ENCODE measurements around the gene SYT2. TPM values are rescaled to one million over a fixed set of nuclear protein-coding genes. Genes with fewer than 3 reads are reported as not detected.

The SYT2 gene
- total RNA-seq, 1 experiment from 2014 or later: not detected

DNA sequence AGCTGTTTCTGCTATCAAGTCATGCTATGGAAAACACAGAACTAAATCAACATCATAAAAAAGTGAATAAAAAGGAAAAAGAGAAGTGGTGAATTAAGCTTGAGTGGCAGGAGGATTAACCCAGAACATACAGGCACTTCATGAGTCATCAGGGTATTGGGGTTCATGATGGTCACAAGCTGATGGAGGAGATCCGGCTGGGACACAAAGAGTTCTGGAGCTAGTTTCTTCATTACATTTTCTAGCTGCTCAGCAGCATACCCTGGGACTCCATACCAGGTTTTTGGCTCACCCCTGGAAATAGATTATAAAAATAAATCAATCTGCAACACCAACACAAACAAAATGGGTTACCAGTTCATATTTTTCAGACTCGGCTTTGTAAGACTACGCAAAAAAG lies 42.5 kb upstream of the SYT2 start:
- Histone ChIP-seq H3K27me3 (ENCODE audit: insufficient read depth, low read length) (no peaks in the 10 kb centered on the region), H3K9me3 (ENCODE audit: control insufficient read depth in 1 of 2, insufficient read depth in 1 of 2, low read depth in 1 of 2, low read length in 2 of 2) (no peaks in the 10 kb centered on the region), H4K20me1 (ENCODE audit: insufficient read depth) (no peaks in the 10 kb centered on the region), H2AFZ (ENCODE audit: low read depth, low read length, poor library complexity, severe bottlenecking) (no peak overlapping the region), H3K27ac (ENCODE audit: low read depth, low read length) (no peak overlapping the region), H3K36me3 (ENCODE audit: control insufficient read depth in 1 of 2, insufficient read depth in 2 of 2, low read length in 2 of 2) (peaks cover 12 to 44% of the 10 kb centered on the region in 2 experiments; a peak in 3 of 4 replicates), H3K9me2 (ENCODE audit: insufficient read depth) (no peaks in the 10 kb centered on the region), H3K4me3 (replicated peaks in 1 of 2; ENCODE audit: low read depth in 1 of 2, low read length in 2 of 2) (no peak overlapping the region), H3K4me2 (ENCODE audit: low read length) (no peak overlapping the region), H3K4me1 (ENCODE audit: control insufficient read depth in 1 of 2, insufficient read depth in 2 of 2, low read length in 2 of 2) (no peaks in the 10 kb centered on the region), H3K9ac (ENCODE audit: low read length) (no peak overlapping the region), H3K79me2 (ENCODE audit: insufficient read depth, low read length) (no peaks in the 10 kb centered on the region)
- RAD21 ChIA-PET (ENCODE audit: low non-redundant PET in 1 of 2, low total read pairs in 2 of 2, uncharacterized antibody in 2 of 2, unreplicated experiment in 2 of 2): no interaction called here
- BruUV-seq (replicated peaks): no TSS peak
- no peak for TF ChIP-seq POLR2AphosphoS5 (IDR thresholded peaks at IDR 0.05; ENCODE audit: low read depth, low read length)
- TF ChIP-seq ZNF274 (IDR thresholded peaks at IDR 0.05; ENCODE audit: low read depth, low read length): no peak
- TF ChIP-seq ELF1 (IDR thresholded peaks at IDR 0.05; ENCODE audit: borderline replicate concordance, low read depth): no peak
- no peak for TF ChIP-seq TCF7L2 (IDR thresholded peaks at IDR 0.05; ENCODE audit: borderline replicate concordance, extremely low read depth, insufficient read depth, insufficient read length)
- TF ChIP-seq, protein P1, sequence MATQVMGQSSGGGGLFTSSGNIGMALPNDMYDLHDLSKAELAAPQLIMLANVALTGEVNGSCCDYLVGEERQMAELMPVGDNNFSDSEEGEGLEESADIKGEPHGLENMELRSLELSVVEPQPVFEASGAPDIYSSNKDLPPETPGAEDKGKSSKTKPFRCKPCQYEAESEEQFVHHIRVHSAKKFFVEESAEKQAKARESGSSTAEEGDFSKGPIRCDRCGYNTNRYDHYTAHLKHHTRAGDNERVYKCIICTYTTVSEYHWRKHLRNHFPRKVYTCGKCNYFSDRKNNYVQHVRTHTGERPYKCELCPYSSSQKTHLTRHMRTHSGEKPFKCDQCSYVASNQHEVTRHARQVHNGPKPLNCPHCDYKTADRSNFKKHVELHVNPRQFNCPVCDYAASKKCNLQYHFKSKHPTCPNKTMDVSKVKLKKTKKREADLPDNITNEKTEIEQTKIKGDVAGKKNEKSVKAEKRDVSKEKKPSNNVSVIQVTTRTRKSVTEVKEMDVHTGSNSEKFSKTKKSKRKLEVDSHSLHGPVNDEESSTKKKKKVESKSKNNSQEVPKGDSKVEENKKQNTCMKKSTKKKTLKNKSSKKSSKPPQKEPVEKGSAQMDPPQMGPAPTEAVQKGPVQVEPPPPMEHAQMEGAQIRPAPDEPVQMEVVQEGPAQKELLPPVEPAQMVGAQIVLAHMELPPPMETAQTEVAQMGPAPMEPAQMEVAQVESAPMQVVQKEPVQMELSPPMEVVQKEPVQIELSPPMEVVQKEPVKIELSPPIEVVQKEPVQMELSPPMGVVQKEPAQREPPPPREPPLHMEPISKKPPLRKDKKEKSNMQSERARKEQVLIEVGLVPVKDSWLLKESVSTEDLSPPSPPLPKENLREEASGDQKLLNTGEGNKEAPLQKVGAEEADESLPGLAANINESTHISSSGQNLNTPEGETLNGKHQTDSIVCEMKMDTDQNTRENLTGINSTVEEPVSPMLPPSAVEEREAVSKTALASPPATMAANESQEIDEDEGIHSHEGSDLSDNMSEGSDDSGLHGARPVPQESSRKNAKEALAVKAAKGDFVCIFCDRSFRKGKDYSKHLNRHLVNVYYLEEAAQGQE (IDR thresholded peaks at IDR 0.05; ENCODE audit: low read depth): no peak
- TF ChIP-seq EZH2 (IDR thresholded peaks at IDR 0.05): no peak
- TF ChIP-seq SP1 (IDR thresholded peaks at IDR 0.05; ENCODE audit: low read depth): no peak
- TF ChIP-seq, protein P2, sequence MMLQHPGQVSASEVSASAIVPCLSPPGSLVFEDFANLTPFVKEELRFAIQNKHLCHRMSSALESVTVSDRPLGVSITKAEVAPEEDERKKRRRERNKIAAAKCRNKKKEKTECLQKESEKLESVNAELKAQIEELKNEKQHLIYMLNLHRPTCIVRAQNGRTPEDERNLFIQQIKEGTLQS (IDR thresholded peaks at IDR 0.05): no peak
- no peak for TF ChIP-seq SRF (IDR thresholded peaks at IDR 0.05; ENCODE audit: low read depth)
- ATAC-seq (no peak), DNase-seq (ENCODE audit: low read depth, low spot score) (no peak)
- POLR2A ChIA-PET: no interaction called here
- CTCF ChIA-PET: no interaction called here
- intact Hi-C loops (cut with micrococcal nuclease): loop anchor here (5.0 kb wide), 1 partner anchor 100 kb away; no protein-coding TSS in a partner anchor
